ENCODE data around the gene BMP10.
"Not testable (repeated sequence)": the region's sequence is repeated elsewhere in the genome, so short reads cannot be mapped to it uniquely, and the experiment has no call there.

The BMP10 gene

GRCh38 chr2:68901199-68901514 is 30.0 kb upstream of the BMP10 start:
- no peak for DNase-seq (ENCODE audit: low spot score)
- TF ChIP-seq CTCF (IDR thresholded peaks at IDR 0.05; ENCODE audit: extremely low read depth, insufficient read depth, missing control alignments): no peak
- in situ Hi-C loops (cut with MboI; ENCODE audit: low pct_unique_long_range_greater_than_20kb, low sequenced_read_pairs, unreplicated experiment): loop anchor here (10.0 kb wide), 2 partner anchors 56 to 126 kb away; no protein-coding TSS in a partner anchor

- in situ Hi-C loops (cut with MboI; ENCODE audit: low pct_unique_long_range_greater_than_20kb, low sequenced_read_pairs, unreplicated experiment): loop anchor here (10.0 kb wide), 2 partner anchors 56 to 126 kb away; no protein-coding TSS in a partner anchor
- TF ChIP-seq CTCF (IDR thresholded peaks at IDR 0.05; ENCODE audit: extremely low read depth, insufficient read depth, missing control alignments): no peak
- no peak for DNase-seq (ENCODE audit: low spot score)
Observed at GRCh38 chr2:68900496-68901198, 29.4 kb upstream of the BMP10 start.

- in situ Hi-C loops (cut with MboI; ENCODE audit: low pct_unique_long_range_greater_than_20kb, low sequenced_read_pairs, unreplicated experiment); DNase-seq (ENCODE audit: low spot score): not testable (repeated sequence)
Observed at GRCh38 chr2:68895981-68896380, 24.8 kb upstream of the BMP10 start.

GRCh38 chr2:68889500-68889899 is 18.3 kb upstream of the BMP10 start:
- in situ Hi-C loops (cut with MboI; ENCODE audit: low pct_unique_long_range_greater_than_20kb, low sequenced_read_pairs, unreplicated experiment): no loop called here
- no peak for DNase-seq (ENCODE audit: low spot score)
- TF ChIP-seq CTCF (IDR thresholded peaks at IDR 0.05; ENCODE audit: extremely low read depth, insufficient read depth, missing control alignments): no peak

GRCh38 chr2:68889021-68889420 is 17.8 kb upstream of the BMP10 start:
- in situ Hi-C loops (cut with MboI; ENCODE audit: low pct_unique_long_range_greater_than_20kb, low sequenced_read_pairs, unreplicated experiment): no loop called here
- TF ChIP-seq CTCF (IDR thresholded peaks at IDR 0.05; ENCODE audit: extremely low read depth, insufficient read depth, missing control alignments): no peak
- DNase-seq (ENCODE audit: low spot score): no peak

- in situ Hi-C loops (cut with MboI; ENCODE audit: low pct_unique_long_range_greater_than_20kb, low sequenced_read_pairs, unreplicated experiment): no loop called here
- no peak for TF ChIP-seq CTCF (IDR thresholded peaks at IDR 0.05; ENCODE audit: extremely low read depth, insufficient read depth, missing control alignments)
- DNase-seq (ENCODE audit: low spot score): no peak
Observed at GRCh38 chr2:68888038-68888704, 17.0 kb upstream of the BMP10 start.

- in situ Hi-C loops (cut with MboI; ENCODE audit: low pct_unique_long_range_greater_than_20kb, low sequenced_read_pairs, unreplicated experiment): no loop called here
- DNase-seq (ENCODE audit: low spot score): no peak
- no peak for TF ChIP-seq CTCF (IDR thresholded peaks at IDR 0.05; ENCODE audit: extremely low read depth, insufficient read depth, missing control alignments)
Observed at GRCh38 chr2:68885811-68886075, 14.5 kb upstream of the BMP10 start.
